Fibroblast of lung (primary cell): ENCODE data around the gene HSD17B8.

Experiments used
- CTCF ChIP-seq, 2 donors: IDR thresholded peaks in 1 of 2; conservative IDR thresholded peaks in 1 of 2; 1 replicate in 1 of 2; 2 replicates in 1 of 2; pipeline ENCODE4 v1.5.1; 2011 to 2012; ENCODE audit warnings: low read length in 2 of 2, control low read depth in 1 of 2, inconsistent platforms in 1 of 2, low read depth in 1 of 2, mild to moderate bottlenecking in 1 of 2
- EZH2 ChIP-seq: IDR thresholded peaks from 2 replicates; pipeline ENCODE4 v1.5.1; 2012; ENCODE audit warnings: low read length, control low read depth, mild to moderate bottlenecking; ENCODE audit errors: missing control alignments

GRCh38 chr6:33204165-33204414, 365 bp upstream of the HSD17B8 start:
- TF ChIP-seq CTCF (conservative IDR thresholded peaks at IDR 0.05 in 1 of 2, IDR thresholded peaks at IDR 0.05 in 1 of 2; ENCODE audit: low read depth in 1 of 2, low read length in 2 of 2) (no peak), EZH2 (no peak)
